ENCODE data around the gene TMEM117. TPM values are rescaled to one million over a fixed set of nuclear protein-coding genes. Genes with fewer than 3 reads are reported as not detected.

The TMEM117 gene
- total RNA-seq, 1 donor from 2014 or later: 11.6 TPM

DNA sequence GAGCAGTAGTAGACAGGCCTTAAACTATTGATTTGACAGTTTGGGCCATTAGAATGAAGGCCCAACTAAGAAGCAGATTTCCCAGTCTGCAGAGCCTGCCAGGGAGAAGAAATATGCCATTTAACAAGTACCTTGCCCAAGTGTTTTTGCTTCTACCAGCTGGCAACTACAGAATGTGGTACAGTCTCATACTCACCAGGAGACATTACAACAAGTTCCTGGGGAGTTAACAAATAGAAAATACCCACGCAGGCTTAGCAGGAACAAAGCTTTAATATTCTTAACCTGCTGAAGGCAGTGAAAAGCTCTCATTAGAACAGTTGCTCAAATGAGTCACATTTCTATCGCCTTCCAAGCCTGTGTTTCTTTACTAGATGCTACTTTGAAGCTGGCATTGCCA lies 241.0 kb downstream of the TMEM117 start:
- Mint-ChIP-seq H3K4me1 (ENCODE audit: low read depth) (no peaks in the 10 kb centered on the region), H3K36me3 (ENCODE audit: insufficient read depth) (no peaks in the 10 kb centered on the region), H3K27ac (no peak overlapping the region), H3K4me3 (ENCODE audit: low read depth) (no peak overlapping the region), H3K9me3 (ENCODE audit: low read depth) (no peaks in the 10 kb centered on the region), H3K27me3 (no peaks in the 10 kb centered on the region)
- TF ChIP-seq, protein P1, sequence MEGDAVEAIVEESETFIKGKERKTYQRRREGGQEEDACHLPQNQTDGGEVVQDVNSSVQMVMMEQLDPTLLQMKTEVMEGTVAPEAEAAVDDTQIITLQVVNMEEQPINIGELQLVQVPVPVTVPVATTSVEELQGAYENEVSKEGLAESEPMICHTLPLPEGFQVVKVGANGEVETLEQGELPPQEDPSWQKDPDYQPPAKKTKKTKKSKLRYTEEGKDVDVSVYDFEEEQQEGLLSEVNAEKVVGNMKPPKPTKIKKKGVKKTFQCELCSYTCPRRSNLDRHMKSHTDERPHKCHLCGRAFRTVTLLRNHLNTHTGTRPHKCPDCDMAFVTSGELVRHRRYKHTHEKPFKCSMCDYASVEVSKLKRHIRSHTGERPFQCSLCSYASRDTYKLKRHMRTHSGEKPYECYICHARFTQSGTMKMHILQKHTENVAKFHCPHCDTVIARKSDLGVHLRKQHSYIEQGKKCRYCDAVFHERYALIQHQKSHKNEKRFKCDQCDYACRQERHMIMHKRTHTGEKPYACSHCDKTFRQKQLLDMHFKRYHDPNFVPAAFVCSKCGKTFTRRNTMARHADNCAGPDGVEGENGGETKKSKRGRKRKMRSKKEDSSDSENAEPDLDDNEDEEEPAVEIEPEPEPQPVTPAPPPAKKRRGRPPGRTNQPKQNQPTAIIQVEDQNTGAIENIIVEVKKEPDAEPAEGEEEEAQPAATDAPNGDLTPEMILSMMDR (IDR thresholded peaks at IDR 0.05; ENCODE audit: unreplicated experiment): no peak
- DNase-seq (ENCODE audit: low spot score, unreplicated experiment): no peak

DNA sequence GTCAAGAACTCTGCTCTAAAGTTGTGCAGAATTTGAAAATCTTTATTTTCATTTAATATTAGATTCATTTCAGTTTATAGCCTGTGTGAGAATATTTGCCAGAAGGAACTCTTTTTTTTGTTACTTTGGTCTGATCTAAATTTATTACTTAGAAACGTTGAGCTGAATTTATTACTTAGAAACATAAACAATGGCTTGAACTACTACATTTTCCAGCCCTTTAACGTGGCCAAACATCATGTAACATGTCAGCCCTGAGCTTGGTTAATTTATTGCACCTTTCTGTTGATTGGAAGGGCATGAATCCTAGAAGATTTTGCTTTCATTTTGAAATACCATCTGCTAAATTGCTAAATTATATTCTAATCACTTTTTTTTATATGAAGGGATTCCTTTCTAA lies 241.4 kb downstream of the TMEM117 start:
- Mint-ChIP-seq H3K27me3 (no peaks in the 10 kb centered on the region), H3K9me3 (ENCODE audit: low read depth) (no peaks in the 10 kb centered on the region), H3K4me3 (ENCODE audit: low read depth) (no peak overlapping the region), H3K27ac (no peak overlapping the region), H3K4me1 (ENCODE audit: low read depth) (no peaks in the 10 kb centered on the region), H3K36me3 (ENCODE audit: insufficient read depth) (no peaks in the 10 kb centered on the region)
- no peak for DNase-seq (ENCODE audit: low spot score, unreplicated experiment)
- TF ChIP-seq, protein P1 (IDR thresholded peaks at IDR 0.05; ENCODE audit: unreplicated experiment): no peak

GRCh38 chr12:44078273-44078672 lies 242.4 kb downstream of the TMEM117 start:
- H3K4me1 Mint-ChIP-seq (ENCODE audit: low read depth): no peaks in the 10 kb centered on the region
- no peak overlapping the region for H3K4me3 Mint-ChIP-seq (ENCODE audit: low read depth)
- no peak for DNase-seq (ENCODE audit: low spot score, unreplicated experiment)
- TF ChIP-seq, protein P1 (IDR thresholded peaks at IDR 0.05; ENCODE audit: unreplicated experiment): no peak
- H3K9me3 Mint-ChIP-seq (ENCODE audit: low read depth): no peaks in the 10 kb centered on the region
- H3K27ac Mint-ChIP-seq: no peak overlapping the region
- H3K27me3 Mint-ChIP-seq: no peaks in the 10 kb centered on the region
- no peaks in the 10 kb centered on the region for H3K36me3 Mint-ChIP-seq (ENCODE audit: insufficient read depth)

- H3K4me3 Mint-ChIP-seq (ENCODE audit: low read depth): no peak overlapping the region
- H3K4me1 Mint-ChIP-seq (ENCODE audit: low read depth): no peaks in the 10 kb centered on the region
- TF ChIP-seq, protein P1 (IDR thresholded peaks at IDR 0.05; ENCODE audit: unreplicated experiment): no peak
These were observed 252.8 kb downstream of the TMEM117 start for GRCh38 chr12:44088647-44089046.

GRCh38 chr12:44091948-44092606 lies 256.2 kb downstream of the TMEM117 start:
- Mint-ChIP-seq H3K36me3 (ENCODE audit: insufficient read depth) (no peaks in the 10 kb centered on the region), H3K9me3 (ENCODE audit: low read depth) (peaks cover 4% of the 10 kb centered on the region), H3K27ac (no peak overlapping the region), H3K4me3 (ENCODE audit: low read depth) (no peak overlapping the region), H3K27me3 (no peaks in the 10 kb centered on the region), H3K4me1 (ENCODE audit: low read depth) (no peaks in the 10 kb centered on the region)
- TF ChIP-seq, protein P1 (IDR thresholded peaks at IDR 0.05; ENCODE audit: unreplicated experiment): no peak
- DNase-seq (ENCODE audit: low spot score, unreplicated experiment): no peak

More at GRCh38 chr12:44088647-44089046, 252.8 kb downstream of the TMEM117 start:
- Mint-ChIP-seq H3K9me3 (ENCODE audit: low read depth) (no peaks in the 10 kb centered on the region), H3K27me3 (no peaks in the 10 kb centered on the region), H3K27ac (no peak overlapping the region), H3K36me3 (ENCODE audit: insufficient read depth) (no peaks in the 10 kb centered on the region)
- no peak for DNase-seq (ENCODE audit: low spot score, unreplicated experiment)

Measured in progenitor cell of endocrine pancreas (in vitro differentiated cells).